HCT116 (cell line): ENCODE results near the gene SDK1. TPM values are rescaled to one million over a fixed set of nuclear protein-coding genes. Genes with fewer than 3 reads are reported as not detected.

Experiments used
- ATAC-seq: fragments of 200-7000 bp; cut with Tn5 transposase; 2 replicates; pipeline ENCODE4 v1.9.1; 2020; ENCODE audit warnings: mild to moderate bottlenecking, moderate library complexity
- BruUV-seq: library from RNA; stranded (reverse); fragments of 400-500 nt; replicated peaks from 2 replicates; lab custom pipeline; 2021; lab: Mats Ljungman, UMichigan
- CTCF ChIA-PET: fragments of 300-600 bp; sonication (Branson Sonifier 250); formaldehyde crosslinking; loops from one replicate; lab custom pipeline; 2021; ENCODE audit warnings: antibody characterized with exemption; lab: Charles Lee
- POLR2A ChIA-PET: fragments of 300-600, 350-600 bp; sonication (Branson Sonifier 250); formaldehyde crosslinking; loops from one replicate; lab custom pipeline; 2021; ENCODE audit warnings: antibody characterized with exemption; lab: Charles Lee
- RAD21 ChIA-PET, 2 experiments: fragments of 300-600 bp; sonication (Branson Sonifier 250); formaldehyde crosslinking; loops; one replicate each; lab custom pipeline; 2023; ENCODE audit warnings: low total read pairs in 2 of 2; ENCODE audit not compliant: uncharacterized antibody in 2 of 2, unreplicated experiment in 2 of 2, low non-redundant PET in 1 of 2; lab: Charles Lee
- DNase-seq: peaks from one replicate; pipeline ENCODE4 v3.0.0-alpha.2; 2010; ENCODE audit warnings: low read depth, low spot score
- H2AFZ ChIP-seq: fragments of 200-600 bp; shearing (Covaris generic), sonication (generic); 2 replicates; pipeline ENCODE4 v1.6.1; 2017; ENCODE audit warnings: low read depth, mixed run types, mixed read lengths, antibody characterized with exemption, low read length; ENCODE audit not compliant: poor library complexity, severe bottlenecking
- H3K27ac ChIP-seq: 2 replicates; pipeline ENCODE4 v1.5.1; 2012; ENCODE audit warnings: low read depth, low read length
- H3K27me3 ChIP-seq: fragments of 200-600 bp; sonication (generic); 2 replicates; pipeline ENCODE4 v1.6.1; 2016; ENCODE audit warnings: mixed run types, low read length, mixed read lengths; ENCODE audit not compliant: insufficient read depth
- H3K36me3 ChIP-seq, 2 experiments: fragments of 200-500 bp in 1 of 2; fragments of 200-600 bp in 1 of 2; sonication (Bioruptor generic) in 1 of 2; sonication (generic) in 1 of 2; 2 replicates each; pipeline versions ENCODE4 v1.5.1 to v1.6.1; 2014 to 2016; ENCODE audit warnings: low read length in 2 of 2, inconsistent platforms in 1 of 2, mixed read lengths in 1 of 2, mixed run types in 1 of 2; ENCODE audit not compliant: insufficient read depth in 2 of 2, control insufficient read depth in 1 of 2
- H3K4me1 ChIP-seq, 2 experiments: fragments of 200-600 bp in 1 of 2; sonication (generic) in 1 of 2; 2 replicates each; pipeline versions ENCODE4 v1.5.1 to v1.6.1; 2012 to 2017; ENCODE audit warnings: low read length in 2 of 2, inconsistent platforms in 1 of 2, mild to moderate bottlenecking in 1 of 2, mixed read lengths in 1 of 2, mixed run types in 1 of 2, moderate library complexity in 1 of 2; ENCODE audit not compliant: insufficient read depth in 2 of 2, control insufficient read depth in 1 of 2
- H3K4me2 ChIP-seq: fragments of 200-600 bp; sonication (generic); 2 replicates; pipeline ENCODE4 v1.6.1; 2017; ENCODE audit warnings: mixed run types, low read length, mixed read lengths
- H3K4me3 ChIP-seq, 2 experiments: fragments of 200-600 bp in 1 of 2; sonication (generic) in 1 of 2; replicated peaks in 1 of 2; 2 replicates each; pipeline ENCODE4 v1.5.1; 2011 to 2016; ENCODE audit warnings: low read length in 2 of 2, control low read depth in 1 of 2, low read depth in 1 of 2, mild to moderate bottlenecking in 1 of 2, mixed read lengths in 1 of 2, mixed run types in 1 of 2
- H3K79me2 ChIP-seq: fragments of 200-600 bp; sonication (generic); 2 replicates; pipeline ENCODE4 v1.6.1; 2017; ENCODE audit warnings: mild to moderate bottlenecking, mixed run types, low read length, moderate library complexity, mixed read lengths; ENCODE audit not compliant: insufficient read depth
- H3K9ac ChIP-seq: fragments of 200-600 bp; sonication (generic); 2 replicates; pipeline ENCODE4 v1.6.1; 2016; ENCODE audit warnings: low read length, mixed read lengths
- H3K9me2 ChIP-seq: fragments of 200-600 bp; sonication (generic), shearing (Covaris generic); 2 replicates; pipeline ENCODE4 v1.6.1; 2017; ENCODE audit warnings: mixed run types, mild to moderate bottlenecking, moderate library complexity; ENCODE audit not compliant: insufficient read depth
- H3K9me3 ChIP-seq, 2 experiments: fragments of 200-500 bp in 1 of 2; fragments of 200-600 bp in 1 of 2; sonication (Bioruptor generic) in 1 of 2; sonication (generic) in 1 of 2; 2 replicates each; pipeline ENCODE4 v1.6.1; 2014 to 2017; ENCODE audit warnings: low read length in 2 of 2, mixed read lengths in 2 of 2, inconsistent platforms in 1 of 2, low read depth in 1 of 2, mild to moderate bottlenecking in 1 of 2, mixed run types in 1 of 2, moderate library complexity in 1 of 2; ENCODE audit not compliant: control insufficient read depth in 1 of 2, insufficient read depth in 1 of 2
- H4K20me1 ChIP-seq: fragments of 200-600 bp; sonication (generic), shearing (Covaris generic); 2 replicates; pipeline ENCODE4 v1.6.1; 2017; ENCODE audit warnings: mixed run types, mild to moderate bottlenecking, moderate library complexity; ENCODE audit not compliant: insufficient read depth
- CBX3 ChIP-seq: IDR thresholded peaks from 2 replicates; pipeline ENCODE4 v1.6.1; 2012; ENCODE audit warnings: low read depth
- CEBPB ChIP-seq: IDR thresholded peaks from 2 replicates; pipeline ENCODE4 v1.6.1; 2012; ENCODE audit warnings: low read depth
- EZH2 ChIP-seq: fragments of 200-600 bp; sonication (generic); IDR thresholded peaks from 2 replicates; pipeline ENCODE4 v1.6.1; 2017; ENCODE audit warnings: antibody characterized with exemption, mixed run types
- FOSL1 ChIP-seq: IDR thresholded peaks from 2 replicates; pipeline ENCODE4 v1.6.1; 2012; ENCODE audit warnings: low read depth
- JUND ChIP-seq: IDR thresholded peaks from 2 replicates; pipeline ENCODE4 v1.6.1; 2012
- POLR2A ChIP-seq: IDR thresholded peaks from 2 replicates; pipeline ENCODE4 v1.7.0; 2011; ENCODE audit warnings: borderline replicate concordance; ENCODE audit not compliant: insufficient read depth, insufficient read length; ENCODE audit errors: extremely low read depth
- RAD21 ChIP-seq: IDR thresholded peaks from 2 replicates; pipeline ENCODE4 v1.6.1; 2012; ENCODE audit warnings: low read depth, mild to moderate bottlenecking
- SRF ChIP-seq: IDR thresholded peaks from 2 replicates; pipeline ENCODE4 v1.6.1; 2012; ENCODE audit warnings: low read depth
- ZFX ChIP-seq: fragments of 450-650 bp; IDR thresholded peaks from 2 replicates; pipeline ENCODE4 v1.6.1; 2017
- ZNF274 ChIP-seq: fragments of 200-500 bp; sonication (Bioruptor generic); IDR thresholded peaks from 2 replicates; pipeline ENCODE4 v1.6.1; 2014; ENCODE audit warnings: mild to moderate bottlenecking, low read depth, low read length, inconsistent platforms
- intact Hi-C: fragments of 100-400 bp; cut with micrococcal nuclease; formaldehyde crosslinking; loops from 2 replicates; pipeline ENCODE4 v1.10.0; 2022
- total RNA-seq: library from RNA; stranded (reverse); gene quantifications from one replicate; pipeline ENCODE4 v1.2.1, GENCODE V29; 2021; ENCODE audit not compliant: unreplicated experiment
- TF ChIP-seq, protein P1 (sequence below), 3 experiments: fragments of 200-600 bp in 1 of 3; sonication (generic) in 1 of 3; IDR thresholded peaks in 2 of 3; conservative IDR thresholded peaks in 1 of 3; 2 replicates each; pipeline ENCODE4 v1.5.1; 2012 to 2017; ENCODE audit warnings: low read depth in 2 of 3, low read length in 2 of 3, antibody characterized with exemption in 1 of 3, borderline replicate concordance in 1 of 3, control low read depth in 1 of 3, mild to moderate bottlenecking in 1 of 3, mixed read lengths in 1 of 3, mixed run types in 1 of 3, moderate library complexity in 1 of 3; ENCODE audit not compliant: insufficient read depth in 1 of 3
- TF ChIP-seq, protein P2 (sequence below): IDR thresholded peaks from 2 replicates; pipeline ENCODE4 v1.6.1; 2011; ENCODE audit warnings: mild to moderate bottlenecking, low read length, moderate library complexity; ENCODE audit not compliant: insufficient replicate concordance; ENCODE audit errors: extremely low read depth
- TF ChIP-seq, protein P3 (sequence below): IDR thresholded peaks from 2 replicates; pipeline ENCODE4 v1.6.1; 2012
- TF ChIP-seq, protein P4 (sequence below): IDR thresholded peaks from 2 replicates; pipeline ENCODE4 v1.6.1; 2012

The SDK1 gene
- total RNA-seq, 1 experiment from 2014 or later = 0.05 TPM

DNA sequence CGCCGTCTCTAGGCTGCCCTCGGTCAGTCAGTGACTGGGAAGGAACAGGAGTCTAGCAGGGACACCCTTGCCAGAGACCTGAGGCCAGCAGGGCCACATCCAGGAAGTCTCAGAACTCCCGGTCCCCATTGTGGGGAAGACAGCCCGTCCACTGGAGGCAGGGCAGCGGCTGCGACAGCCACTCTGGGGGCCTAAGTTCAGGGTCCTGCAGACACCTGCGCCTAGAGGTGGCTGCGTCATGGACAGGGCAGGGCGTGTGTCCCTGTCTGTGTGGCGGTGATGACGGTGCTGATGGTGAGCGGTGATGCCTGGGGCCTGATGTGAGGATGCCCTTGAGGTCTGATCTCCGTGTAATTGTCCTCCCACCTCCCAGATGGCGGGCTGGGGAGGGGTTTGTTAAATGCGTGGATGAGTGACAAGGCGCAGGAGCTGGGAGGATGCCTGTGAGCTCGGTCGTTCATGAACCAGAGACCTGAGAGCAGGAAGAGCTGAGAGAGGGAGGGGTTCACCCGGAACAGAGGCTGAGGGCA is 843.2 kb downstream of the SDK1 start (continued):
- TF ChIP-seq, protein P1, sequence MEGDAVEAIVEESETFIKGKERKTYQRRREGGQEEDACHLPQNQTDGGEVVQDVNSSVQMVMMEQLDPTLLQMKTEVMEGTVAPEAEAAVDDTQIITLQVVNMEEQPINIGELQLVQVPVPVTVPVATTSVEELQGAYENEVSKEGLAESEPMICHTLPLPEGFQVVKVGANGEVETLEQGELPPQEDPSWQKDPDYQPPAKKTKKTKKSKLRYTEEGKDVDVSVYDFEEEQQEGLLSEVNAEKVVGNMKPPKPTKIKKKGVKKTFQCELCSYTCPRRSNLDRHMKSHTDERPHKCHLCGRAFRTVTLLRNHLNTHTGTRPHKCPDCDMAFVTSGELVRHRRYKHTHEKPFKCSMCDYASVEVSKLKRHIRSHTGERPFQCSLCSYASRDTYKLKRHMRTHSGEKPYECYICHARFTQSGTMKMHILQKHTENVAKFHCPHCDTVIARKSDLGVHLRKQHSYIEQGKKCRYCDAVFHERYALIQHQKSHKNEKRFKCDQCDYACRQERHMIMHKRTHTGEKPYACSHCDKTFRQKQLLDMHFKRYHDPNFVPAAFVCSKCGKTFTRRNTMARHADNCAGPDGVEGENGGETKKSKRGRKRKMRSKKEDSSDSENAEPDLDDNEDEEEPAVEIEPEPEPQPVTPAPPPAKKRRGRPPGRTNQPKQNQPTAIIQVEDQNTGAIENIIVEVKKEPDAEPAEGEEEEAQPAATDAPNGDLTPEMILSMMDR (IDR thresholded peaks at IDR 0.05 in 2 of 3, conservative IDR thresholded peaks at IDR 0.05 in 1 of 3; ENCODE audit: borderline replicate concordance in 1 of 3, insufficient read depth in 1 of 3, low read depth in 2 of 3, low read length in 2 of 3) = no peak
- TF ChIP-seq POLR2A = no peak
- TF ChIP-seq, protein P2, sequence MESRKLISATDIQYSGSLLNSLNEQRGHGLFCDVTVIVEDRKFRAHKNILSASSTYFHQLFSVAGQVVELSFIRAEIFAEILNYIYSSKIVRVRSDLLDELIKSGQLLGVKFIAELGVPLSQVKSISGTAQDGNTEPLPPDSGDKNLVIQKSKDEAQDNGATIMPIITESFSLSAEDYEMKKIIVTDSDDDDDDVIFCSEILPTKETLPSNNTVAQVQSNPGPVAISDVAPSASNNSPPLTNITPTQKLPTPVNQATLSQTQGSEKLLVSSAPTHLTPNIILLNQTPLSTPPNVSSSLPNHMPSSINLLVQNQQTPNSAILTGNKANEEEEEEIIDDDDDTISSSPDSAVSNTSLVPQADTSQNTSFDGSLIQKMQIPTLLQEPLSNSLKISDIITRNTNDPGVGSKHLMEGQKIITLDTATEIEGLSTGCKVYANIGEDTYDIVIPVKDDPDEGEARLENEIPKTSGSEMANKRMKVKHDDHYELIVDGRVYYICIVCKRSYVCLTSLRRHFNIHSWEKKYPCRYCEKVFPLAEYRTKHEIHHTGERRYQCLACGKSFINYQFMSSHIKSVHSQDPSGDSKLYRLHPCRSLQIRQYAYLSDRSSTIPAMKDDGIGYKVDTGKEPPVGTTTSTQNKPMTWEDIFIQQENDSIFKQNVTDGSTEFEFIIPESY = no peak

DNA sequence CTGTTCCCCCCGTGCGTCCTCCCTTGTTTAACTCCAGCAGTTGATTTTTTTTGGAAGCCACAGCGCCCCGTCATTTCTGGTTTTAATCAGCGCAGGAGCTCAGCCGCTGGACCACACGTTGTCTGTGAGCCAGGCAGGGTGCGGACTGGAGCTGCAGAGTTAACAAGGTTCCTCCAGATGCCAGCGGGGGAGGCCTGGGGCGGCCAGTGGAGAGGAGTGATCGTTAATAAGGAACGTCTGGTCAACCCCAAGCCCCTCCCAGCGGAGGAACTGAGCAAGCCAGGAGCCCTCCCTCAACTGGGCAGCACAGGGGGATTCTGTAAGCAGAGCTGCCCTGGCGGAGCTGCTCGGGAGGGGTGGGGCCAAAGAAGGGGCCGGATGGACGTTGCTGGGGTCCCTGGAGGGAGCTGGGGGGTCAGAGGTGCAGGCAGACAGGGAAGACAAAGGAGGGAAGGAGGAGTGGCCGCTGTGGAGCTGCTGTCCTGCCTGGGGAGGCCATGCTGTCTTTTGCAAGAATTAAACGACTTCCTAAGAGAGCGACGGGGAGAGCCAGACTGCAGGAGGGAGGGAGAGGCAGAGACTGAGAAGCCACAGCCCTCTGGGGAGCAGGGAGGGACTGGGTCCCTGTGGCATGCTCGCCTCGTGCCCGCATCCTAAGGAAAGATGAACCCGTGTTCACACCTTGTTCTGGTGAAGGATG is 843.9 kb downstream of the SDK1 start:
- H3K9me3 ChIP-seq = no peaks in the 10 kb centered on the region
- ChIA-PET CTCF (no interaction called here), RAD21 (no interaction called here), POLR2A (no interaction called here)
- no peak for DNase-seq
- no peak overlapping the region for H3K9ac ChIP-seq
- no peak overlapping the region for H2AFZ ChIP-seq
- no peak overlapping the region for H3K4me3 ChIP-seq
- intact Hi-C loops = no loop called here
- no peaks in the 10 kb centered on the region for H3K9me2 ChIP-seq
- H3K27ac ChIP-seq = no peak overlapping the region
- no peak overlapping the region for H3K4me2 ChIP-seq
- H3K27me3 ChIP-seq = no peaks in the 10 kb centered on the region
- BruUV-seq = no TSS peak
- H3K79me2 ChIP-seq = no peaks in the 10 kb centered on the region
- ATAC-seq = no peak
- H4K20me1 ChIP-seq = no peaks in the 10 kb centered on the region
- H3K36me3 ChIP-seq = no peaks in the 10 kb centered on the region
- no peaks in the 10 kb centered on the region for H3K4me1 ChIP-seq
- TF ChIP-seq CEBPB (no peak), SRF (no peak), RAD21 (no peak), ZNF274 (no peak), JUND (no peak), ZFX (no peak), FOSL1 (no peak), CBX3 (no peak), EZH2 (no peak)
- TF ChIP-seq, protein P3, sequence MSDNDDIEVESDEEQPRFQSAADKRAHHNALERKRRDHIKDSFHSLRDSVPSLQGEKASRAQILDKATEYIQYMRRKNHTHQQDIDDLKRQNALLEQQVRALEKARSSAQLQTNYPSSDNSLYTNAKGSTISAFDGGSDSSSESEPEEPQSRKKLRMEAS = no peak
- TF ChIP-seq, protein P2 = no peak
- TF ChIP-seq, protein P1 (IDR thresholded peaks at IDR 0.05 in 2 of 3, conservative IDR thresholded peaks at IDR 0.05 in 1 of 3; ENCODE audit: borderline replicate concordance in 1 of 3, insufficient read depth in 1 of 3, low read depth in 2 of 3, low read length in 2 of 3) = no peak
- TF ChIP-seq, protein P4, sequence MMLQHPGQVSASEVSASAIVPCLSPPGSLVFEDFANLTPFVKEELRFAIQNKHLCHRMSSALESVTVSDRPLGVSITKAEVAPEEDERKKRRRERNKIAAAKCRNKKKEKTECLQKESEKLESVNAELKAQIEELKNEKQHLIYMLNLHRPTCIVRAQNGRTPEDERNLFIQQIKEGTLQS = no peak
